NCI-H1105 (cell line): ENCODE measurements around the gene NELFB.

Source experiments
- DNase-seq: peaks from one replicate; lab custom pipeline; 2025; lab: John Stamatoyannopoulos, UW

The NELFB gene

DNA sequence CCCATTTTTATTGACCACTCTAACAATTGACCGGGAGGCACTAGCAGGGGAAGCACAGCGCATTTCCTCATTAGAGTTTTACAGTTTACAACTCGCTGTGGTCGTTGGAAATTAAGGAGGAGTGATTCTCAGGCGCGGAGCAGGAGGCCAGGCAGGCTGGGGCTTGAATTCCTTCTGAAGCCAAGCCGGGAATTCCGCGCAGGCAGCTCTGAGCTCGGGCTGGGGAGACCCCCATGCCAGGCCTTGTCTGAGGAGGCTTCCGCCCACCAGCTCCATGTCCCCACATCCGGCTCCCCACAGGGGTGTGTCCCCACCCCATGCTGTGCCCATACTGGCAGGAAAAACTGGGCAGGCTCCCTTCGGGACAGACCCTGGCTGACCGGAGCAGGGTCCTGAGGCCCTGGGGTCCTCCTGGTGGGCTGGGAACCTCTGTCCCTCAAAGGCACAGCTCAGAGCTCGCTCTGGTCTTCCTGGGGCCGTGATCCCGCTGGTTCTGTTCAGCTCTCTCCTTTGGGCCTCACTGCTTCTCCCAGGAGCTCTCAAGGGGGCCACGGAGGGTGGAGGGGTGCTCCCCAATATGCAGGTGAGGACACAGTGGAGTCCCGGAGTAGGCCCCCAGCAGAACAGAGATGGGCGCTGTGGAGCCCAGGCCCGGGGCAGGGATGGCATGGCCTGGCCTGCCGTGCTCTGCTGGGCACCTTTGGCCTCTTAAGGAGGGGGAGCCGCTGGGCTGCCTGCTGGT is 48.2 kb downstream of the NELFB start:
- DNase-seq, result no peak

DNA sequence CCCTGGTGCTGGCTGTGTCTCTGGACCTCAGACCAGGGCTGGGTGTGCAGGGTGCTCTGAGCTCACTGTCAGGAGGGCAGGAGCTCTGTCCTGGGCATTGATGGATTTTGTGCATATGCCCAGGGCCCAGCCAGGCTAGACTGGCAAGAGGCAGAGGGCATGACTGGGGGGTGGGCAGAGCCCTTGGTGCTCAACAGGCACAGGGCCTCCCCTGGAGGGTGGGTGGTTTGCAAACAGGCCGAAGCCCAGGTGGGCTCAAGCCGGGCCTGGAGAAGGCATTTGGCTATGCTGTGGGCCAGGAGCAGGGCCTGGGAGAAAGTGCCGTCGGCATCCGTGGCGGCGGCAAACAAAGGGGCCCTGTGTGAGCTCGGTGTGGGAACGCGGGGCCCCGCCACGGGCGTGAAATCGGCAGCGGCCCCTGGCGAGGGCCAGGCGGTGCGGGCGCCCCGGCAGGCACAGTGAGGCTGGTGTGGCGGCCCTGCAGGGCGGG is 48.8 kb downstream of the NELFB start:
- DNase-seq, result no peak

DNA sequence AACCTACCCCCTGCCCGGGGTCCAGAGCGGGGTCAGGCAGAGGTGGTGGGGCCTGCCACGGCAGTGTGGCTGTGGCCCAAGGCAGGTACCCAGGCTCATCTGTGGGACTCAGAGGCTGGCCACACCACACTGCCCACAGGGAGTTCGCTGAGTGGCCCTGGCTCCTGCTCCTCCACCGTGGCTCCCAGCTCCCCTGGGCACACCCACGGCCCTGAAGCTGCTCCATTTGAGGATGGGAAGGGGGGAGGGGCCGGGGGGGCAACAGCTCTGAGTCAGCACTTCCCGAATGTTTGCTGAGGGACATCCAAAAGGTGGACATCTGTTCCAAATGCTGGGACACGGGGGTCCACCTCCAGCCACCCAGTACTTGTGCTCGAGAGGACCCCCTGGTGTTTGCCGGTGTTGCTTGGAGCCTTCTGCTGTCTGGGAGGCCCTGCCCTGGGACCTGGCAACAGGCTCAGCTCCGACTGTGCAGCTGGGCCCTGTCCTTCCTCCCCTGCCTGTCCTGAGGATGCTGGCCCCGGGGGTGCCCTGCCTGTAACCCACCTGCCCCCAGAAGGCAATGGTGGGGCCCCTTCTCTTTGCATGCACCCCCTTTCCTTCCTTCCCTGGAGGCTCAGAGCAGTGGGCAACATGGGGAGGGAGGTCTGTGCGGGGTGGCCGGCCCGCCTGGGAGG is 49.4 kb downstream of the NELFB start:
- no peak for DNase-seq

GRCh38 chr9:137305060-137305797 is 50.1 kb downstream of the NELFB start:
- DNase-seq, result peak; percentile 35

DNA sequence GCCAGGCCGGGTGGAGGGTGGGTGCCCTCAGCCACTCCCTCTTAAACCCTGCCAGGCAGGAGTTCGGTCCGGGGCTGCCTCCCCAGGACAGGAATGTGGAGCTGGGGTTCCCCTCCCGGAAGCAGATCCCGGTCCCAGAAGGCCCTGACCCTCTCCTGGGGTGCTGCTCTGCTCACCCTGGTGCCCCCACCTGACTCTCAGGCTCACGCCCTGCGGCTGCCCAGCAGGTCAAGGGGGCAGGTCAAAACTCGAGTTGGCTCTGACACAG is 50.6 kb downstream of the NELFB start:
- no peak for DNase-seq

DNA sequence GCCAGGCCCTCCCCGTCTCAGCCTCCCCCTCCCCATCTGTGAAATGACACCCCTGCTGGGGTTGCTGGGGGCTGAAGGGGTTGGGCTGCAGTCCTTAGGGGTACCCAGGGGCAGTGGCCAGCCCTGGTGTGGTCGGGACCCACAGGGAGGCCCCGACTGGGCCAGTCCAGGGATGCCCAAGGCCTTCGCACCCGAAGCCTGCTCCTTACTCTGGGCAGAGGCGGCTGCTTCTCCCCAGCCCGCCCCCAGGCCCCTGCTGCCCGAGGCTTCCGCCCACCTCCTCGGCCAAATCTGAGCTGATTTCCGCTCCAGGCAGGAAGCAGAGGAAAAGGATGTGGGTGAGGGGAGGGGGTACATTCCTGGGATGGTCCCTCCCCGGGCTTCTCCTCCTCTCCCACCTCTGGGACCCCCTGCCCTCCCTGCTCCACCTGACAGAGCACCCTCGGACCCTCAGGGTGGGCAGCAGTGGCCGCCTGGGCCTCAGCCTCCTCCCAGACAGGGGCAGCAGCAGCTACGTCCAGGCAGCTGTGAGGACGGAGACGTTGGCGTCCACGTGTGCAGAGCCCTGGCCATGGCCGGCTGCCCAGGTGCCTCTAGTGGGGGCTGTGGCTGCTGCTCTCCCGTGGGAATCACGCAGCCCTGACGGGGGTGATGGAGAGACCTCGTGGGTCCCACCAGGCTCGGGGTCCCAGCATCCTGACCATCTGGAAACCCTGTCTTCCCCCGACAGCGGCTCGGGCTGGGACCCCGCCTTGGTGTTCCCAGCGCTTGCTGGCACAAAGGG is 51.1 kb downstream of the NELFB start:
- DNase-seq, result no peak

DNA sequence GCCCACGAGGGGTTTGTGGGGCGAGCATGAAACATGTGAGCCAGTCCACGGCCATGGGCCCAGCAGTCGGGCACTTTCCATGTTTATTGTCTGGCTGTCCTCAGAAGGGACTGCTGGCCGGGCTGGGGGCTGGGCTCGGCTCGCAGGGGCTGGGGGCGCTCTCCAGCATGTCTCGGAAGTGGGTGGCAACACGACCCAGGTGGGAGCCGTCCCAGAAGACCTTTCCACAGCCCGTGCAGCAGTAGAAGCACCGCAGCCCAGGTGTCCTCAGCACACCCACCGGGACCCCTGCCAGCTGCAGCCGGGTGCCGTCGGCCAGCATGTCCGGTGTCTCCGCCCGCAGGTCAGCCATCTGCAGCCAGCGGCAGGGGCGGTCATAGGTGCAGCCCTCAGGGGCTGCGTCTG is 51.7 kb downstream of the NELFB start:
- DNase-seq, result no peak

DNA sequence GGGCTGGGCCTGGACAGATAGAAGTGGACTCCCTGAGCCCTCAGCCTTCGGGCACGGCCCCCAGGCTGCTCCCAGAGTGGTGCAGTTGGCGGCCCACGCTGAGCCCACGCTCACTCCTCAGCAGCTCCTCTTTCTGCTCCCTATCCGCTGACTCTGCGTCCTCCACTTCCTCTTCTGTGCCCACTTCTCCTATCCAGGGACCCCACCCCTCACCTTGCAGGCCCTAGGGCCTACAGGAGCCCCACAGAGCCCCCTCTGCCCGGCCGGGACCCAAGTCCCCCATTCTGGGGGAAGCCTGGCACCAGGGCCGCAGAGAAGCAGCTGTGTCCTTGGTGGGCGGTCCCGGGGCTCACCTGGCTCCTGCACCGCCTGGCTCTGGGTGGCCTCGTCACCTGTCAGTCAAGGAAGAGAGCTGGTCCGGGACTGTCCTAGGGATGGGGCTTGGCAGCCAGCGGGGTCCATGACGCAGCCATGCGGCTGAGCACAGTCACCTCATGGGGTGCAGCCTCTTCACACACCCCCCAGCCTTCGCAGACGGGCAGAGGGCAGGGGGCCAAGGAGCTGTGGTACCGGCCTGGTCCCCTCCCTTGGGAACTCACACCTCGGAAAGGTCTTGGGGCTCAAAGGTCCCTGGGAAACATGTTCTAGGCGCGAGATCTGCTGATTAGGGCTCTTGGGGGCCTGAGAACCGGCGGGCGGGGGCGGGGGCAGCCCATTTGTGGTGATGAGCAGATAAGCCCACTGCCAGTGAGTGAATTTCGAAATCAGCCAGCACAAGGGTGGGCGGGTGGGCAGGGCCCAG is 52.3 kb downstream of the NELFB start:
- no peak for DNase-seq

DNA sequence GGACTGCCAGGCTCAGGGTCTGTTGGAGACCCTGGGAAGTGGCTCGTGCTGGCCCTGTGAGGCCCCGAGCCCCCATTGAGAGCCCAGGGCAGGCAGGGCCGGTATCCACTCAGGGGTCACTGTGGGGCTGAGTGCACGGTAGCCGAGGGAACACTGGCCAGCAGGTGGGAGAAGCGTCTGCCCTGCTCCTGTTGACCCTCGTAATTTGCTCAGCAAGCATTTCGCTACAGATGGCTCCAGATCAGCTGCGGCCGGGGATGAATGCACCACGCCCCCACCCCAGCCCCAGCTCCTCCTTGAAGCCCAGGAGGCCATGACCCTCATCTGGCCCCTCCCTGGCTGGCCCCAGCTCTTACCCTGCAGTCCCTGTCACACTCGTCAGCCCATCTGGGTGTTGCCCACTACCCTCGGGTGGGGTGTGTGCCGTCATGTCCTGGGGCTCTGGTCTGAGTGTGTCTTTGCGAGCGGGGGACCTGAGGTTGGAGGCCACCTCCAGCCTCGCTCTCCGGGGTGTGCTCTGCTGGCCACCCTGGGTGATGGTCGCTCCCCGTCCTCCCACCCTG is 53.0 kb downstream of the NELFB start:
- no peak for DNase-seq

GRCh38 chr9:137309368-137310188 is 54.5 kb downstream of the NELFB start:
- no peak for DNase-seq

GRCh38 chr9:137310189-137311052 is 55.3 kb downstream of the NELFB start:
- no peak for DNase-seq

DNA sequence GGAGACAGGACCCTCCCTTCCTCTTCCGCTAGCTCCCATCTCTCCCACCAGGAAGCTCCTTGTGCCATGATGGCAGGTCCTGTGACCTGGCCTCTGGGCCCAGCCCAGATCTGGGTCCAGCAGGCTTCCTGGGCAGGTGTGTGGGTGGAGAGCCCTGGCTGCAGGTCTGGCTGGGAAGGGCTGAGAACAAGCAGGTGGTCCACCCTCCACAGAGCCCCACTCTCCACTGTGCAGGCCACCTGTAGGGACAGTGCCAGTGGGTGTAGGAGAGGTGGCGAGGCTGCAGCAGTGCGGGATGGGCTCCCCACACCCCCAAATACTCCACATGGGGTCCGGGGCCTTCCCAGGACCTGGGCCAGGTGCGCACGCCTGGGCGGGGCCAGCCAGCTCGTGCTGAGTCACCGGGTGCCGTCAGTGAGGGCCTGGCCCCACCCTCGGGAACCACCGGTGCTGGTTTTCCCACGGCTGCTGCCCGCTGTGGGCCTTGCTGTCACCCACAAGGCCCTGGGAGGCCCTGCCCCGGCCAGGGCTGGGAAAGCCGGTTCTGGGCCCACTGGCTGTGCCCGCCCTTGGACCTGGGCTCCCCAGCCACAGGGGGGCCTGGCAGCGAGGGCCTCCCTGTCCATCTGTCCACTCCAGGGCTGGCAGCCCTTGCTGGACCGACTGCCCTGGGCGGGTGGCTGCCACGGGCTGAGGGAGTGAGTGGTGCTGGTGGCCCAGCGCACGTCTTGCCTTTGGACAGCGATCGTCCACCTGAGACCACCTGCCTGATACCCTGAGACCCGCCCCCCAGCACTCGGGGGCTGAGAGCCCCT is 56.3 kb downstream of the NELFB start:
- DNase-seq, result no peak

- no peak for DNase-seq
These were observed 57.1 kb downstream of the NELFB start for GRCh38 chr9:137311986-137312851.

GRCh38 chr9:137312852-137313325 is 57.8 kb downstream of the NELFB start:
- DNase-seq, result no peak

DNA sequence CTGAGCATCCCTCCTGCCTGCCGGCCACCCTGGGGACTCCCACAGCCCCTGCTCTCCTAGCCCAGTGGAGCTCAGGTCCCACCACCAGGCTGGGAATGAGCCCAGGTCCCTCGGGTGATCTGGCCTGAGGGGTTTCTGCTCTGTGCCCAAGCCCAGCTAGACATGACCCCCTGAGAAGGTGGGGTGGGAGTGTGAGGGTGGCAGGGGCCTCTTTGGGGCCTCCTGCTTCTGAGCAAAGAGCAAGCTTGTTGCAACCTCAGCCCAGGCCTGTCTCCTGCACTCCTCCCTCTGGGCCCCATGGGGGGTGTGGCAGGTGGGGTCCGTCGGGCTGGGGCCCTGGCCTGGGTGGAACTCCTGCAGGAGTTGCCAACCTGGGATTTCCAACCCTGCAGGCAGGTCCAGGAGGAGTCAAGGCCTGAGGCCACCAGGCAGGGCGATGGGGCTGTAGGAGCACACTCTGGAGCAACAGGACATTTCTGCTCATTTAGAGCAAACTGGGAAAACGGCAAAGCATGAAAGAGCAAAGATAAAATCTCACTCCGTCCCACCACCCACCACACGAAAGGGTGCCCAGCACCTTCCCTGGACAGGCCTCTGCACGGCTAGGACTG is 58.3 kb downstream of the NELFB start:
- no peak for DNase-seq

GRCh38 chr9:137313956-137314560 is 58.9 kb downstream of the NELFB start:
- no peak for DNase-seq
